K562 (cell line): ENCODE data around the gene SNX1. TPM values are rescaled to one million over a fixed set of nuclear protein-coding genes. Genes with fewer than 3 reads are reported as not detected.
A peak's percentile ranks its signal among the peaks of the same experiment; 100 is the strongest.

Experiments
- AFF4 ChIP-seq: sonication (generic); formaldehyde crosslinking; IDR thresholded peaks from 2 replicates; pipeline ENCODE4 v1.8.0; 2023; ENCODE audit warnings: mild to moderate bottlenecking, missing genetic modification reagents
- CBX2 ChIP-seq: fragments of 200-600 bp; sonication (generic); IDR thresholded peaks from one replicate; pipeline ENCODE4 v1.6.1; 2012; ENCODE audit warnings: mild to moderate bottlenecking, low read length, inconsistent platforms; ENCODE audit not compliant: insufficient read depth, poor library complexity, severe bottlenecking
- CHCHD3 ChIP-seq: fragments of 250-450 bp; sonication (Bioruptor Pico); IDR thresholded peaks from 2 replicates; pipeline ENCODE4 v2.1.2; 2022; ENCODE audit warnings: mild to moderate bottlenecking
- FOXJ2 ChIP-seq: fragments of 200-800 bp; sonication (Bioruptor generic); IDR thresholded peaks from 2 replicates; pipeline ENCODE4 v1.6.1; 2016; ENCODE audit warnings: missing genetic modification characterization, missing compliant biosample characterization
- HEY1 ChIP-seq: fragments of 250-450 bp; sonication (Bioruptor Pico); IDR thresholded peaks from 2 replicates; pipeline ENCODE4 v1.5.0; 2020; ENCODE audit warnings: mild to moderate bottlenecking, moderate library complexity, borderline replicate concordance
- HMG20A ChIP-seq: fragments of 450-650 bp; formaldehyde crosslinking; conservative IDR thresholded peaks from 2 replicates; pipeline ENCODE4 v1.4.0; 2020; ENCODE audit warnings: mild to moderate bottlenecking, mixed read lengths
- JUN ChIP-seq, 2 experiments: sonication (generic) in 1 of 2; formaldehyde crosslinking in 1 of 2; IDR thresholded peaks; 2 replicates each; pipeline versions ENCODE4 v1.6.1 to v1.8.0; 2012 to 2022; ENCODE audit warnings: borderline replicate concordance in 2 of 2, mild to moderate bottlenecking in 2 of 2, improper control_type of control experiment in 1 of 2, low read depth in 1 of 2, low read length in 1 of 2, missing genetic modification reagents in 1 of 2
- MEF2A ChIP-seq: IDR thresholded peaks from 2 replicates; pipeline ENCODE4 v1.6.1; 2011; ENCODE audit warnings: low read depth, mild to moderate bottlenecking, low read length, moderate library complexity; ENCODE audit not compliant: control insufficient read depth
- MIER1 ChIP-seq: fragments of 450-650 bp; IDR thresholded peaks from 2 replicates; pipeline ENCODE4 v1.6.1; 2016; ENCODE audit warnings: antibody characterized with exemption, mild to moderate bottlenecking, low read depth
- TSC22D4 ChIP-seq: fragments of 450-650 bp; IDR thresholded peaks from 2 replicates; pipeline ENCODE4 v1.6.1; 2016; ENCODE audit warnings: missing genetic modification characterization, missing biosample characterization, control low read depth
- YY1 ChIP-seq, 3 experiments: IDR thresholded peaks; 2 replicates each; pipeline ENCODE4 v1.6.1; 2011; ENCODE audit warnings: low read length in 2 of 3, mild to moderate bottlenecking in 2 of 3, moderate library complexity in 2 of 3, borderline replicate concordance in 1 of 3, control low read depth in 1 of 3, low read depth in 1 of 3; ENCODE audit not compliant: insufficient read depth in 3 of 3, insufficient replicate concordance in 2 of 3, control insufficient read depth in 1 of 3, insufficient read length in 1 of 3; ENCODE audit errors: extremely low read depth in 1 of 3
- ZBTB17 ChIP-seq: fragments of 450-650 bp; formaldehyde crosslinking; IDR thresholded peaks from 2 replicates; pipeline ENCODE4 v1.4.0; 2020; ENCODE audit warnings: mild to moderate bottlenecking
- ZKSCAN1 ChIP-seq: fragments of 150-350 bp; IDR thresholded peaks from 2 replicates; pipeline ENCODE4 v1.6.1; 2016; ENCODE audit warnings: low read depth, low read length
- ZNF124 ChIP-seq: sonication (generic); formaldehyde crosslinking; IDR thresholded peaks from 2 replicates; pipeline ENCODE4 v1.8.1; 2022; ENCODE audit warnings: missing genetic modification reagents
- ZNF140 ChIP-seq: fragments of 250-450 bp; sonication (Bioruptor Pico); IDR thresholded peaks from 2 replicates; pipeline ENCODE4 v1.8.0; 2021; ENCODE audit warnings: moderate library complexity, mild to moderate bottlenecking, inconsistent platforms
- polyA plus RNA-seq, 8 experiments: library from polyadenylated mRNA; depleted of rRNA in 4 of 8; stranded (reverse) in 5 of 8; unstranded in 3 of 8; fragments of >200 nt; fragmentation: Nextera tagmentation in 2 of 8; fragmentation: Illumina TruSeq in 1 of 8; extraction: Ambion mirVana in 2 of 8; extraction: Trizol in 1 of 8; gene quantifications; 2 replicates each; pipeline versions ENCODE4 v1.2.1 to v1.2.3, GENCODE V29; 2011 to 2014; ENCODE audit warnings: inconsistent platforms in 1 of 8, missing spikeins in 1 of 8
- total RNA-seq, 7 experiments: library from RNA; depleted of rRNA in 6 of 7; stranded (reverse); fragments of >200 nt in 6 of 7; fragmentation: Illumina TruSeq in 2 of 7; extraction: Trizol in 2 of 7; gene quantifications; 2 replicates each; pipeline versions ENCODE4 v1.2.1 to v1.2.3, GENCODE V29; 2011 to 2021; ENCODE audit warnings: low replicate concordance in 1 of 7
- TF ChIP-seq, protein P1 (sequence below): sonication (generic); formaldehyde crosslinking; IDR thresholded peaks from 2 replicates; pipeline ENCODE4 v1.9.0; 2022; ENCODE audit warnings: mild to moderate bottlenecking, missing genetic modification reagents
- TF ChIP-seq, protein P2 (sequence below): fragments of 450-650 bp; formaldehyde crosslinking; IDR thresholded peaks from 2 replicates; pipeline ENCODE4 v1.4.0; 2022; ENCODE audit warnings: mild to moderate bottlenecking, moderate library complexity
- TF ChIP-seq, protein P3 (sequence below): sonication (generic); formaldehyde crosslinking; IDR thresholded peaks from 2 replicates; pipeline ENCODE4 v1.8.0; 2022; ENCODE audit warnings: mild to moderate bottlenecking, missing genetic modification reagents
- TF ChIP-seq, protein P4 (sequence below): fragments of 450-650 bp; conservative IDR thresholded peaks from 2 replicates; pipeline ENCODE4 v1.6.1; 2016; ENCODE audit warnings: missing genetic modification characterization, low read depth, mild to moderate bottlenecking, missing compliant biosample characterization, moderate library complexity

SNX1 gene
- total and polyA plus RNA-seq, 9 of the 15 experiments (the other 6 are each of a cell fraction or from before 2014, with no cell fraction given): 11.0 to 105 (median 59.9) TPM

GRCh38 chr15:64153480-64154367 is 57.9 kb downstream of the SNX1 start (continued):
- TF ChIP-seq CBX2 (no peak), ZBTB17 (0 out of 2 replicates have a peak, but pooled peaks have one; percentile 27), CHCHD3 (CRISPR knock-in tag) (no peak), JUN (IDR thresholded peaks at IDR 0.05; ENCODE audit: borderline replicate concordance, low read depth, low read length) (no peak), JUN (CRISPR knock-in tag; IDR thresholded peaks at IDR 0.05; ENCODE audit: borderline replicate concordance) (no peak), ZNF124 (CRISPR knock-in tag) (no peak), HMG20A (CRISPR knock-in tag) (no peak), FOXJ2 (tag) (no peak), AFF4 (CRISPR knock-in tag) (no peak), MEF2A (no peak), ZNF140 (CRISPR knock-in tag) (no peak), TSC22D4 (no peak), YY1 (IDR thresholded peaks at IDR 0.05; ENCODE audit: borderline replicate concordance in 1 of 3, control insufficient read depth in 1 of 3, extremely low read depth in 1 of 3, insufficient read depth in 3 of 3, insufficient read length in 1 of 3, insufficient replicate concordance in 2 of 3, low read depth in 1 of 3, low read length in 2 of 3) (peak in 1 of 3 experiments; percentile 2), MIER1 (no peak), HEY1 (no peak), ZKSCAN1 (no peak)
- TF ChIP-seq, protein P1, sequence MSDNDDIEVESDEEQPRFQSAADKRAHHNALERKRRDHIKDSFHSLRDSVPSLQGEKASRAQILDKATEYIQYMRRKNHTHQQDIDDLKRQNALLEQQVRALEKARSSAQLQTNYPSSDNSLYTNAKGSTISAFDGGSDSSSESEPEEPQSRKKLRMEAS: 0 out of 2 replicates have a peak, but pooled peaks have one; percentile 57
- TF ChIP-seq, protein P2, sequence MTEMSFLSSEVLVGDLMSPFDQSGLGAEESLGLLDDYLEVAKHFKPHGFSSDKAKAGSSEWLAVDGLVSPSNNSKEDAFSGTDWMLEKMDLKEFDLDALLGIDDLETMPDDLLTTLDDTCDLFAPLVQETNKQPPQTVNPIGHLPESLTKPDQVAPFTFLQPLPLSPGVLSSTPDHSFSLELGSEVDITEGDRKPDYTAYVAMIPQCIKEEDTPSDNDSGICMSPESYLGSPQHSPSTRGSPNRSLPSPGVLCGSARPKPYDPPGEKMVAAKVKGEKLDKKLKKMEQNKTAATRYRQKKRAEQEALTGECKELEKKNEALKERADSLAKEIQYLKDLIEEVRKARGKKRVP: no peak
- TF ChIP-seq, protein P3, sequence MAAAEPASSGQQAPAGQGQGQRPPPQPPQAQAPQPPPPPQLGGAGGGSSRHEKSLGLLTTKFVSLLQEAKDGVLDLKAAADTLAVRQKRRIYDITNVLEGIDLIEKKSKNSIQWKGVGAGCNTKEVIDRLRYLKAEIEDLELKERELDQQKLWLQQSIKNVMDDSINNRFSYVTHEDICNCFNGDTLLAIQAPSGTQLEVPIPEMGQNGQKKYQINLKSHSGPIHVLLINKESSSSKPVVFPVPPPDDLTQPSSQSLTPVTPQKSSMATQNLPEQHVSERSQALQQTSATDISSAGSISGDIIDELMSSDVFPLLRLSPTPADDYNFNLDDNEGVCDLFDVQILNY (CRISPR knock-in tag): no peak
- TF ChIP-seq, protein P4, sequence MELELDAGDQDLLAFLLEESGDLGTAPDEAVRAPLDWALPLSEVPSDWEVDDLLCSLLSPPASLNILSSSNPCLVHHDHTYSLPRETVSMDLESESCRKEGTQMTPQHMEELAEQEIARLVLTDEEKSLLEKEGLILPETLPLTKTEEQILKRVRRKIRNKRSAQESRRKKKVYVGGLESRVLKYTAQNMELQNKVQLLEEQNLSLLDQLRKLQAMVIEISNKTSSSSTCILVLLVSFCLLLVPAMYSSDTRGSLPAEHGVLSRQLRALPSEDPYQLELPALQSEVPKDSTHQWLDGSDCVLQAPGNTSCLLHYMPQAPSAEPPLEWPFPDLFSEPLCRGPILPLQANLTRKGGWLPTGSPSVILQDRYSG (tag): no peak
